Cardiac muscle cell (in vitro differentiated cells and primary cell): ENCODE measurements around the gene PTRHD1. TPM values are rescaled to one million over a fixed set of nuclear protein-coding genes. Genes with fewer than 3 reads are reported as not detected.

Experiments
- DNase-seq, 2 donors: peaks; one replicate each; pipeline versions ENCODE4 v3.0.0 to v3.0.0-alpha.2; 2010 to 2017; ENCODE audit warnings: low read depth in 1 of 2, low spot score in 1 of 2
- H3K27ac ChIP-seq: fragments of 200-600 bp; sonication (generic); 2 replicates; pipeline ENCODE4 v1.5.1; 2016
- H3K27me3 ChIP-seq: fragments of 200-600 bp; sonication (generic); 2 replicates; pipeline ENCODE4 v1.6.0; 2016; ENCODE audit warnings: control low read depth
- H3K36me3 ChIP-seq: fragments of 200-600 bp; sonication (generic); 2 replicates; pipeline ENCODE4 v1.5.1; 2016; ENCODE audit warnings: control low read depth
- H3K4me1 ChIP-seq: fragments of 200-600 bp; sonication (generic); 2 replicates; pipeline ENCODE4 v1.8.1; 2017; ENCODE audit warnings: low read depth, mild to moderate bottlenecking, mixed run types
- H3K4me3 ChIP-seq: fragments of 200-600 bp; sonication (generic); 2 replicates; pipeline ENCODE4 v1.5.1; 2016; ENCODE audit warnings: mild to moderate bottlenecking
- H3K9me3 ChIP-seq: fragments of 200-600 bp; sonication (generic); 2 replicates; pipeline ENCODE4 v1.5.1; 2017; ENCODE audit warnings: low read depth, mild to moderate bottlenecking, control low read depth
- CTCF ChIP-seq: IDR thresholded peaks from 2 replicates; pipeline ENCODE4 v1.5.1; 2012; ENCODE audit warnings: low read depth, mild to moderate bottlenecking, low read length
- polyA plus RNA-seq: library from polyadenylated mRNA; unstranded; fragments of >200 nt; fragmentation: Nextera tagmentation; extraction: Ambion mirVana; gene quantifications from 2 replicates; pipeline ENCODE4 v1.2.1, GENCODE V29; 2016
- total RNA-seq: library from RNA; depleted of rRNA; stranded (reverse); fragments of >200 nt; gene quantifications from 2 replicates; pipeline ENCODE4 v1.2.3, GENCODE V29; 2016

The PTRHD1 gene
- total and polyA plus RNA-seq, 2 experiments from 2014 or later: 32.1 to 54.3 TPM

GRCh38 chr2:24816884-24817283 is 23.7 kb upstream of the PTRHD1 start:
- no peaks in the 10 kb centered on the region for H3K9me3 ChIP-seq
- H3K27me3 ChIP-seq: no peaks in the 10 kb centered on the region
- no peaks in the 10 kb centered on the region for H3K36me3 ChIP-seq
- no peak for TF ChIP-seq CTCF
- H3K4me3 ChIP-seq: no peak overlapping the region
- peaks cover 12% of the 10 kb centered on the region for H3K4me1 ChIP-seq
- peak overlapping the region; percentile 22 for H3K27ac ChIP-seq
- DNase-seq: peak in 1 of 2 donors; percentile 76

GRCh38 chr2:24816404-24816803 is 23.2 kb upstream of the PTRHD1 start:
- Histone ChIP-seq H3K27me3 (no peaks in the 10 kb centered on the region), H3K4me1 (peaks cover 12% of the 10 kb centered on the region), H3K9me3 (no peaks in the 10 kb centered on the region), H3K36me3 (no peaks in the 10 kb centered on the region), H3K4me3 (no peak overlapping the region), H3K27ac (no peak overlapping the region)
- no peak for DNase-seq
- TF ChIP-seq CTCF: no peak

- Histone ChIP-seq H3K27ac (no peak overlapping the region), H3K36me3 (no peaks in the 10 kb centered on the region), H3K4me1 (peaks cover 12% of the 10 kb centered on the region), H3K4me3 (no peak overlapping the region), H3K27me3 (no peaks in the 10 kb centered on the region), H3K9me3 (no peaks in the 10 kb centered on the region)
- no peak for DNase-seq
- no peak for TF ChIP-seq CTCF
Observed at GRCh38 chr2:24815171-24815570, 22.0 kb upstream of the PTRHD1 start.

- no peak for TF ChIP-seq CTCF
- Histone ChIP-seq H3K4me1 (peaks cover 12% of the 10 kb centered on the region), H3K27me3 (no peaks in the 10 kb centered on the region), H3K36me3 (no peaks in the 10 kb centered on the region), H3K4me3 (no peak overlapping the region), H3K27ac (no peak overlapping the region), H3K9me3 (no peaks in the 10 kb centered on the region)
- DNase-seq: no peak
Observed at GRCh38 chr2:24814516-24814915, 21.3 kb upstream of the PTRHD1 start.

- no peaks in the 10 kb centered on the region for H3K36me3 ChIP-seq
- no peaks in the 10 kb centered on the region for H3K27me3 ChIP-seq
- H3K9me3 ChIP-seq: no peaks in the 10 kb centered on the region
- H3K27ac ChIP-seq: no peak overlapping the region
- TF ChIP-seq CTCF: no peak
- DNase-seq: no peak
- peaks cover 12% of the 10 kb centered on the region for H3K4me1 ChIP-seq
- H3K4me3 ChIP-seq: no peak overlapping the region
Observed at GRCh38 chr2:24813691-24814137, 20.5 kb upstream of the PTRHD1 start.
